HG03066 (cell line): ENCODE results near the gene OR5AC2.

Source experiments
- ATAC-seq: cut with Tn5 transposase; IDR thresholded peaks from one replicate; pipeline ENCODE4 v1.9.1; 2021; ENCODE audit warnings: low read depth; ENCODE audit not compliant: unreplicated experiment

OR5AC2 gene

DNA sequence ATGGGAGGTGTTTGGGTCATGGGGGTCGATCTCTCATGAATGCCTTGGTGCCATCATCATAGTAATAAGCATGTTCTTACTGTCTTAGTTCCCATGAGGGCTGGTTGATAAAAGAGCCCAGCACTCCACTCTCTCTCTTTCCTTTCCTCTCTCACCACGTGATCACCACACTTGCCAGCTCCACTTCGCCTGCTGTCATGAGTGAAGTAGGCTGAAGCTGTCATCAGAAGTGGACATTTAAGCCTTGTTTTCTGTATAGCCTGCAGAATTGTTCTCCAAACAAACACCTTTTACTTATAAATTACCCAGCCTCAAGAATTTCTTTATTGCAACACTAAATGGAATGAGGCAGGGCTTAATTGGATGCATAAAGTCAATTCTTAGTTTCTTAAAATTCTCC lies 49.7 kb downstream of the OR5AC2 start:
- ATAC-seq, result no peak
